Caco-2 (cell line): ENCODE measurements around the gene PKD1L1. TPM values are rescaled to one million over a fixed set of nuclear protein-coding genes. Genes with fewer than 3 reads are reported as not detected.
"Not testable (repeated sequence)": the region's sequence is repeated elsewhere in the genome, so short reads cannot be mapped to it uniquely, and the experiment has no call there.

Experiments used
- BruUV-seq: library from RNA; stranded (reverse); fragments of 400-500 nt; replicated peaks from 2 replicates; lab custom pipeline; 2021; lab: Mats Ljungman, UMichigan
- CTCF ChIA-PET: fragments of 300-600 bp; sonication (Branson Sonifier 250); formaldehyde crosslinking; loops from one replicate; lab custom pipeline; 2022; ENCODE audit warnings: antibody characterized with exemption; lab: Charles Lee
- POLR2A ChIA-PET: fragments of 300-600 bp; sonication (Branson Sonifier 250); formaldehyde crosslinking; loops from one replicate; lab custom pipeline; 2022; ENCODE audit warnings: antibody characterized with exemption; lab: Charles Lee
- DNase-seq, 2 experiments: peaks; one replicate each; pipeline versions ENCODE4 v3.0.0 to v3.0.0-alpha.2; 2020 to 2022
- H3K27me3 ChIP-seq: replicated peaks from 2 replicates; pipeline ENCODE4 v1.6.0; 2011; ENCODE audit warnings: low read length; ENCODE audit not compliant: control insufficient read depth, insufficient read depth
- H3K36me3 ChIP-seq: 2 replicates; pipeline ENCODE4 v1.5.1; 2011; ENCODE audit warnings: low read length; ENCODE audit not compliant: control insufficient read depth, insufficient read depth
- H3K4me1 ChIP-seq: fragments of 250-450 bp; sonication (Bioruptor Pico); 2 replicates; pipeline ENCODE4 v1.5.1; 2020; ENCODE audit warnings: mild to moderate bottlenecking
- H3K4me3 ChIP-seq: 2 replicates; pipeline ENCODE4 v1.5.1; 2011; ENCODE audit warnings: low read depth, mild to moderate bottlenecking, control low read depth, low read length
- H3K9me3 ChIP-seq: fragments of 250-450 bp; sonication (Bioruptor Pico); 2 replicates; pipeline ENCODE4 v1.5.1; 2020; ENCODE audit warnings: mild to moderate bottlenecking, moderate library complexity
- H3K27ac Mint-ChIP-seq: one replicate; pipeline ENCODE4 v1.8.0; 2022; ENCODE audit warnings: mixed read lengths; ENCODE audit not compliant: unreplicated experiment
- H3K27me3 Mint-ChIP-seq: one replicate; pipeline ENCODE4 v1.8.0; 2022; ENCODE audit warnings: mixed read lengths; ENCODE audit not compliant: insufficient read depth, unreplicated experiment
- H3K36me3 Mint-ChIP-seq: one replicate; pipeline ENCODE4 v1.8.0; 2022; ENCODE audit warnings: mild to moderate bottlenecking, mixed read lengths; ENCODE audit not compliant: insufficient read depth, unreplicated experiment
- H3K4me1 Mint-ChIP-seq: one replicate; pipeline ENCODE4 v1.8.0; 2022; ENCODE audit warnings: low read depth, mixed read lengths; ENCODE audit not compliant: unreplicated experiment
- H3K4me3 Mint-ChIP-seq: one replicate; pipeline ENCODE4 v1.8.0; 2022; ENCODE audit warnings: mild to moderate bottlenecking, moderate library complexity, mixed read lengths; ENCODE audit not compliant: unreplicated experiment
- H3K9me3 Mint-ChIP-seq: one replicate; pipeline ENCODE4 v1.8.0; 2022; ENCODE audit warnings: mixed read lengths; ENCODE audit not compliant: unreplicated experiment
- CTCF ChIP-seq, 2 experiments: fragments of 200-600 bp in 1 of 2; IDR thresholded peaks; 1 replicate in 1 of 2; 2 replicates in 1 of 2; pipeline versions ENCODE4 v1.5.1 to v1.8.0; 2011 to 2022; ENCODE audit warnings: antibody characterized with exemption in 1 of 2, control low read depth in 1 of 2, inconsistent platforms in 1 of 2, low read depth in 1 of 2, low read length in 1 of 2, mild to moderate bottlenecking in 1 of 2, moderate library complexity in 1 of 2; ENCODE audit not compliant: insufficient read depth in 1 of 2, severe bottlenecking in 1 of 2, unreplicated experiment in 1 of 2
- intact Hi-C: fragments of 100-400 bp; cut with micrococcal nuclease; formaldehyde crosslinking; loops from one replicate; pipeline ENCODE4 v1.10.0; 2022; ENCODE audit not compliant: unreplicated experiment
- total RNA-seq: library from RNA; stranded (reverse); gene quantifications from 2 replicates; pipeline ENCODE4 v1.2.3, GENCODE V29; 2022

The PKD1L1 gene
- total RNA-seq, 1 experiment from 2014 or later, result 0.25 TPM

- TF ChIP-seq CTCF (IDR thresholded peaks at IDR 0.05; ENCODE audit: insufficient read depth in 1 of 2, low read depth in 1 of 2, low read length in 1 of 2, severe bottlenecking in 1 of 2, unreplicated experiment in 1 of 2), result no peak
- H3K4me1 ChIP-seq, result no peaks in the 10 kb centered on the region; the same call in 1 of the 2 replicates
- H3K9me3 ChIP-seq, result no peaks in the 10 kb centered on the region
- Mint-ChIP-seq H3K9me3 (peaks cover 27% of the 10 kb centered on the region), H3K4me1 (peaks cover 14% of the 10 kb centered on the region), H3K27me3 (no peaks in the 10 kb centered on the region), H3K27ac (no peak overlapping the region), H3K36me3 (no peaks in the 10 kb centered on the region), H3K4me3 (no peak overlapping the region)
- no peaks in the 10 kb centered on the region for H3K27me3 ChIP-seq
- H3K4me3 ChIP-seq, result no peak overlapping the region
- ChIA-PET POLR2A (no interaction called here), CTCF (no interaction called here)
- no peak for DNase-seq
- intact Hi-C loops, result no loop called here
- H3K36me3 ChIP-seq, result no peaks in the 10 kb centered on the region
- BruUV-seq, result no TSS peak
Observed at GRCh38 chr7:47755248-47755647, 193.0 kb downstream of the PKD1L1 start.

GRCh38 chr7:47751724-47752123, 196.5 kb downstream of the PKD1L1 start:
- H3K4me3 ChIP-seq, H3K36me3 Mint-ChIP-seq, H3K4me1 ChIP-seq, H3K27ac Mint-ChIP-seq, H3K9me3 ChIP-seq, H3K4me3 Mint-ChIP-seq, H3K27me3 Mint-ChIP-seq, BruUV-seq, intact Hi-C loops, POLR2A ChIA-PET, CTCF ChIA-PET, H3K27me3 ChIP-seq, DNase-seq, H3K36me3 ChIP-seq: not testable (repeated sequence)
- peaks cover 23% of the 10 kb centered on the region for H3K4me1 Mint-ChIP-seq
- peaks cover 27% of the 10 kb centered on the region for H3K9me3 Mint-ChIP-seq

- no peak for TF ChIP-seq CTCF (IDR thresholded peaks at IDR 0.05; ENCODE audit: insufficient read depth in 1 of 2, low read depth in 1 of 2, low read length in 1 of 2, severe bottlenecking in 1 of 2, unreplicated experiment in 1 of 2)
- H3K4me3 Mint-ChIP-seq, result no peak overlapping the region
- no peak overlapping the region for H3K4me3 ChIP-seq
- ChIA-PET CTCF (no interaction called here), POLR2A (no interaction called here)
- H3K27ac Mint-ChIP-seq, result no peak overlapping the region
- no peaks in the 10 kb centered on the region for H3K9me3 ChIP-seq
- no peaks in the 10 kb centered on the region for H3K36me3 Mint-ChIP-seq
- peaks cover 22% of the 10 kb centered on the region for H3K4me1 Mint-ChIP-seq
- intact Hi-C loops, result no loop called here
- DNase-seq, result no peak
- H3K36me3 ChIP-seq, result no peaks in the 10 kb centered on the region
- no peaks in the 10 kb centered on the region for H3K4me1 ChIP-seq
- BruUV-seq, result no TSS peak
- no peaks in the 10 kb centered on the region for H3K27me3 Mint-ChIP-seq
- H3K9me3 Mint-ChIP-seq, result peaks cover 25% of the 10 kb centered on the region
- H3K27me3 ChIP-seq, result no peaks in the 10 kb centered on the region
Observed at GRCh38 chr7:47751043-47751442, 197.2 kb downstream of the PKD1L1 start.

GRCh38 chr7:47748041-47748440, 200.2 kb downstream of the PKD1L1 start:
- CTCF ChIA-PET, result no interaction called here
- H3K27ac Mint-ChIP-seq, result no peak overlapping the region
- no TSS peak for BruUV-seq
- POLR2A ChIA-PET, result no interaction called here
- Histone ChIP-seq H3K36me3 (no peaks in the 10 kb centered on the region), H3K9me3 (no peaks in the 10 kb centered on the region), H3K4me1 (no peaks in the 10 kb centered on the region), H3K27me3 (no peaks in the 10 kb centered on the region), H3K4me3 (no peak overlapping the region)
- peaks cover 17% of the 10 kb centered on the region for H3K4me1 Mint-ChIP-seq
- no peak overlapping the region for H3K4me3 Mint-ChIP-seq
- peaks cover 17% of the 10 kb centered on the region for H3K9me3 Mint-ChIP-seq
- DNase-seq, result no peak
- TF ChIP-seq CTCF (IDR thresholded peaks at IDR 0.05; ENCODE audit: insufficient read depth in 1 of 2, low read depth in 1 of 2, low read length in 1 of 2, severe bottlenecking in 1 of 2, unreplicated experiment in 1 of 2), result no peak
- no peaks in the 10 kb centered on the region for H3K27me3 Mint-ChIP-seq
- H3K36me3 Mint-ChIP-seq, result no peaks in the 10 kb centered on the region
- intact Hi-C loops, result no loop called here
